ENCODE results near the gene CMIP.
"Not testable (repeated sequence)": the region's sequence is repeated elsewhere in the genome, so short reads cannot be mapped to it uniquely, and the experiment has no call there.

Gene CMIP

DNA sequence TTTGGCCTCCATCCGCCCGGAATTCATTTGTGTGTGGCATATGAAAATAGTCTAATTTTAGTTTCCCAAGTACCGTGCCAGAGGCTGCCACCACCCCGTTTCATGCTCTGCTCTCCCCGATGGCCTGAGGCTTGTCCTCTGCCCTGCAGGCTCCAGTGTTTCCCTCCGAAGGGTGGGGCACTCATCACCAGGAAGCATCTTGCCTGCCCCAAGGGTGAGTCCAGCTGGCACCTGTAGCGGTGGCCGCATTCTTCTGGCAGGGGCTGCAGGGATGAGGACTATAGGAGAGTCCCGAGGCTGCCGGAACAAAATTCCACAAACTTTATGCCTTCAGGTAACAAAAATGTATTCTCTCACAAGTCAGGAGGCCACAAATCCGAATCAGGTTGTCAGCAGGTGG lies 23.1 kb upstream of the CMIP start:
- DNase-seq (ENCODE audit: low read depth): no peak

DNA sequence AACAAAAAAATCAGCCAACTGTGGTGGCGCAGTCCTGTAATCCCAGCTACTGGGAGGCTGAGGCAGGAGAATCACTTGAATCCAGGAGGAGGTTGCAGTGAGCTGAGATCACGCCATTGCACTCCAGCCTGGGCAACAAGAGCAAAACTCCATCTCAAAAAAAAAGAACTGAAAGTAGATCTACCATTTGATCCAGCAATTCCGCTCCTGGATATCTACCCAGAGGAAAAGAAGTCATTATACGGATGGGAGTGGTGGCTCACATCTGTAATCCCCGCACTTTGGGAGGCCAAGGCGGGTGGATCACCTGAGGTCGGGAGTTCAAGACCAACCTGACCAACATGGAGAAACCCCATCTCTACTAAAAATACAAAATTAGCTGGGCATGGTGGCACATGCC lies 22.5 kb upstream of the CMIP start:
- DNase-seq (ENCODE audit: low read depth): not testable (repeated sequence)

DNA sequence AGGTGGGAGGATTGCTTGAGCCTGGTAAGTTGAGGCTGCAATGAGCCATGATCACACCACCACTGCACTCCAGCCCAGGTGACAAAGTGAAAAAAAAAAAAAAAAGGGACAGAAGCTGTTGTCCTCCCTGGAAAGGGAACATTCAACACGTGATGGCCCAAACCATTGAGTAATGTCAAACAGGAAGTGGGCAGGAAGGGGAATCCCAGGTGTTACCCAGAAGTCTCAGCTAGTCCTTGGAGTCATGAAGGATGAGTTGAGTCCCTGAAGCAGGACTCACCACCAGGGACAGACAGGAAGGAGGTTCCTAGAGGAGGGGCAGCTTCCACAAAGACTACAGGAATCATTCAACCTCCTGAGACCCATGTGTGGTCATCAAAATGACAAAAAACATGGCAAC lies 19.8 kb upstream of the CMIP start:
- no peak for DNase-seq (ENCODE audit: low read depth)

DNA sequence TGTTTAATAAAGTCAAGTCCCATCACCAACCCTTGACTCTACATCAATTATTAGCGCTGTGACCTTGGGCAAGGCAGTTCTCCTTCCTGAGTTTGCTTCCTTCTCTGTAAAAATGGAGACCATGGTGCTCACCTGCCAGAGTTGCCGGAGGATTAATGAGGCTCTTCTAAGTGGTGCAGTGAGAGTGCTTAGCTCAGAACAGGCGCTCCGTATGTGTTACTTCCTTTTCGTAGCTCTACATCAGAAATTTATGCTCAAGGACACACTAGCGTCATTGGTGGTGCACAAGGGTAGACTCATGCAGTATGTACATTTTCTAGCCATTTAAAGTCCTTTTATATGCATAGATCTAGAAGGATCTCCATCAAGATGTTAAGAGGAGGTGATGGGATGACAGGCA lies 17.4 kb upstream of the CMIP start:
- no peak for DNase-seq (ENCODE audit: low read depth)

DNA sequence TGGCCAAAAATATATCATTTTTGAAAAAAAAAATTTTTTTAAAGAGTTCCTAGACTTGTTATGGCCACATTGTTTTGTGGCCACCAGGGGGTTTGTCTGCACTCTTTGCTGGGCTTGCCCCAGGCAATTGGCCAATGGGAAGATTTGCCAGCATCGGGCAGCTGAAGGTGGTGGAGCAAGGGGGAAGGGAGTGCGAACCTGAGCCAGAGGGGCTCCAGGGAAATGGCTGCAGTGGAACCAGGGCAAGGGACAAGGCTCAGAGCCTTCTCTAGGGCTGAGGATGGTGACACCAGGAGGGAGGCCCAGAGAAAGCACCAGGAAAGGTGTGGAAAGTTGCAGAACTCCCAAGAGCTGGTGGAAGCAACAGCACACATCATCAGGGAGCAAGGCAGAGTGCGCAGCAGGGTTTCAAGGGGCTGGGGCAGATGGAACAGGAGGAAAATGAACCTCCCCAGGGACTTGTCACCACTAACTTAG lies 15.5 kb upstream of the CMIP start:
- no peak for DNase-seq (ENCODE audit: low read depth)

DNA sequence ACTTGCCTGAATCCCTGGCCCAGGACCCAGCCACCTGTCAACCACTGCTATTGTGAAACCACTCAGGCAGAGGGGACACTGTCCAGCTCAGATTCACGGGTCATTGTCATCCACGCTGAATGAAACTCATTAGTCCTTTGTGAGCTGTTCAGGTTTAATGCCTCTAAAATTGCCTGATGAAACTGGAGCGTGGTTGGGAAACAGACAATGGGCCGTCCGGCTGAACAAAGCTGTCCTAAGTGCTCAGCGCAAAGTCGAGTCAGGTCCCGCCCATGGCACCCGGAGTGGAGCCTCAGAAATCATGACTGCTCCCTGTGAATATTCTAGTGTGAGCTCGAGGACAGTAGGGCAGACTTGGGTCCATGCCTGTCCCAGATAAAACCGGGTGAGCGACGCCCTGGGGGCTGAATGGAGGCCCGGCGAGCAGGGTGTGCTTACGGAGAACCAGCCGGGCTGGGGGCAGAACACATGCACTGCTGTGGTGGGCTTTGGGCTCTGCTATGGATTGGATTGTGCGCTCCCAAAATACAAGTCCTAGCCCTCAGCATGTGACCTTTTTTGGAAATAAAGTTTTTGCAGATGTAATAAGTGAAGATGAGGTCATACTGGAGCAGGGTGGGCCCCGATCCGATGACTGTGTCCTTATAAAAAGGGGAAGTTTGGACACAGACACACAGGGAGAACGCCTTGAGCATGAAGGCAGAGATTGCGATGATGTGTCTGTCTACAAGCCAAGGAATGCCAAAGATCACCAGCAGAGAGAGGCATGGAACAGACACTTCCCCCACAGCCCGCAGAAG lies 12.9 kb upstream of the CMIP start:
- no peak for DNase-seq (ENCODE audit: low read depth)

DNA sequence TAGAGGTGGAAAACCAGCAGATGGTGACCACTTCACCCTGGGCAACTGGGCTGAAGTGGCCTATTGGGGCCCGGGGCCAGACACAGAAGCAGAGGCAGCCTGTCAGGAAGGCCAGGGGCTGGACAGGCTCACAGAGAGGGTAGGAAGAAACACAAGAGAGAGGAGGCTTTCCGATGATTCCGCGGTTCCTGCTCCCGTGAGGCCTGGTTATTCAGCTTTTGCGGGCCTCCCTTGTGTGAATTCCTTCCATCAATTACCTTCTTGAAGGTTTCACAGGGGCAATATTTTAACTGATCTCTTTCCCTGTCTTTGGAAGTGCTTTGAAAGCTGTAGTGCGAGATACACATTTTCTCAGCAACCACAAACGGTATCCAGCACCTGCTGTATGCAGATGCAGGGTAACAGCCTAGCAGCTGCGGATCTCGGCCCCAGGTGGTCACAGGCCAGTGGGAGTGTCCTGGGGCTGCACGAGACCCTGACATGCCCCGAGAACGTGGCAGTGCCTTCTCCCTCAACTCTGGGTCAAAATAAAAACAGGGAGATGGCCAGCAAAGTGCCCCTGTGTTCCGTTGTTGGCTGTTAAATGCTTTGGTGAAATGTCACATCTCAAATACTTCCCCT lies 11.6 kb upstream of the CMIP start:
- DNase-seq (ENCODE audit: low read depth): no peak

DNA sequence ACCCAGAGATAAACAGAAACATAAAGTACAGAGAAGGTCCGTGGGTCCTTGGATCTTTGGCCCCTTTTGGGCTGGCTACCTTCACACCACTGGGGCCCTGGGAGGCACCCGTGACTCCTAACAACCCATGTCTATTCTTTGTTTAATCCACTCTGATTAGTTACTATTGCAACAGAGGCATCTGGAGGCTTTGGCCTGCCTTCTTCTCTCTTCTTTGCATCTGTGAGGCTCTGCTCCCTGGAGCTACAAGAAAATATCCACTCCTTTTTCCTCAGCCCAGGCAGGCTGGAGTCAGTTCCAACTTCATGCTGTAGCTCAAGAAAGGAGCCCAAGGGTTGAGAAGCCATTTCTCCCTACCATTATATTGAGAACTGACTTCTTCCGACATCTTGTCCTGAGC lies 9.5 kb upstream of the CMIP start:
- no peak for DNase-seq (ENCODE audit: low read depth)

DNA sequence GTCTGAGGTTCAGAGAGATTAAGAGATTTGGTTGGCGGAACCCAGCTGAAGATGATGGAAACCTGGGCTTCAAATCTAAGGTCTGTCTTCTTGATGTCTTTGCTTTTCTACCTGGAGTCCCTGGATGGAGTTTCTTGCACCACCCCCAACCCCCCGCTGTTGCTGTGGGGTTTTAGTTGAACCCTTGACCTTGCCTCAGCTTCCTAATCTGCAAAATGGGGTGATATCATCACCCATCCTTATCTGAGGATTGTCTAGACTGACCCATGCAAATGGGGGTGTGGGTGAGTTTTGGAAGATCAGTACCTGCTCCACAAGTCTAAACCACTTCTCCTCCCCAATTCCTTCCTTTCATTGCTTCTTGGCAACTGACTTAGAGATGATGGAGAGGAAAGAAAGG lies 9.0 kb upstream of the CMIP start:
- no peak for DNase-seq (ENCODE audit: low read depth)

DNA sequence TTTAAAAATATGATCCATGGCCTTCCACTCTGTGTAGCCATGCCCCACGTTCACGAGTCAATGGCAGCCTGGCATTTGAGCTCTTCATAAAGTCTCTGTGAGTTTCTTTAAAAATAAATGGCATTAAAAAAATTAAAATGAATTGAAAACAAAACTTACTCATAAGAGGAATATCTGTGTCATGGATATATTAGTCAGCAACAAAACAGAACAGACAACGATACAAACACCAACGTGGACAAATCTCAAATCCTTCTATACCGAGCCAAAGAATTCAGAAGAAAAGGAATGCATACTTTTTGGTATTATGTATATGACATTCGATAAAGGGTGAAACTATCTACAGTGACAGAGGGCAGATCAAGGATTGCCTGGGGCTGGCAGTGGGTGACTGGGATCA lies 8.2 kb upstream of the CMIP start:
- DNase-seq (ENCODE audit: low read depth): no peak

DNA sequence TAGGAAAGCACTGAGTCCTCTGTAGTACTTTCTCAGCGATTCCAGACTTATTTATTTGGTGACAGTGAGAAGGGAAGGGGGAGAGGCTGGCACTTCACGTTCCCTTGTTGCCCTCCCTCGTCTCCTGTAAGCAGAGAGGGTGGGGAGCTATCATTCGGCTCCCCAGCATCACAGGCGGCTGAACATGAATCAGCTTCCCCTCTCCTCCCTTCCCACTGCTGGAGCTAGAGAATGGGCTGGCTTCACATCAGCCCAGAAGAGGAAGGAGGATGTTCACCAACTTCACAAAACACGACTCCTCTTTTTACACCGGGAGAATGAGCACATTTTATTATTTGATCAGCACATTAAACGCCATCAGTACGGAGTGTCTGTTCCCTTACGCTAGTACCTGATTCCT lies 6.7 kb upstream of the CMIP start:
- DNase-seq (ENCODE audit: low read depth): no peak

DNA sequence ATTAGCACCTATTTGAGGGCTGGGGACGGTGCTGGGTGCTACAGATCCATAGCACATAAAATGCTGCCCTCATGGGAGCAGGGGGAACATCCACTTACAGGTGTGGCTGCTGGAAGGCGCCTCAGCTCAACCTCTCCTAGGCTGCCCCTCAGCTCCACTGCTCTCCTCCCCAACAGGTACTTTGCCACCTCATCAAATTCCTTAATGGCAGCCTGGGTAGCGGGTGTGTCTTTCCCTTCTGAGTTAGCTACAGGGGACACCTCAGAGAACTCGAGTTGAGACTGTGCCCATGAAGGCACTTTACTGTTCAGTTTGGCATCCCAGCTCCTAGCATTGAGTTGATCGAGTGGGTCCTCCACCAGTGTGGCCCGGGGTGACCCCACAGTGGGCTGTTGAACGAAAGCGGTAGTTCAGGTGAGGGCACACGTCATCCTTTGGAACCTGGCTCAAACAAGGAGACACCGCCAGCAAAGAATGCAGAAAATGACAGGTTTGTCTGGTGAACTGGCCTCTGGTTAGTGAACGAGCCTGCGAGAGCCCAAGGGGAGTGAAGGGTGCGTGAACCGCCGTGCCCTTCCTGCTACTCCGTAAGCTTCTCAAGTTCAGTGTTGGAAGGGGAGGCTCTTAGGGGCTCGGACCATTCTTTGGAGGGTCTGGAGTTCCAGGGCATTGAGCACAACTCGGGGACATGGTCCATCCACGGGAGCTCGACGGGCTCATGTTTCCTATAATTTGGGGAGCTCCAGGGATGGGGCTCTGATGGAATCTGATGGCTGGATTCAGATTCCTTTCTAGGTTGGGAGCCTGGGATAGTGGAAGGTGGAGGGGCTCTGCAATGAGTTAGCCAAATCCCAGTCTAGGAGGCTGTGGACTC lies 3.5 kb upstream of the CMIP start:
- DNase-seq (ENCODE audit: low read depth): no peak

DNA sequence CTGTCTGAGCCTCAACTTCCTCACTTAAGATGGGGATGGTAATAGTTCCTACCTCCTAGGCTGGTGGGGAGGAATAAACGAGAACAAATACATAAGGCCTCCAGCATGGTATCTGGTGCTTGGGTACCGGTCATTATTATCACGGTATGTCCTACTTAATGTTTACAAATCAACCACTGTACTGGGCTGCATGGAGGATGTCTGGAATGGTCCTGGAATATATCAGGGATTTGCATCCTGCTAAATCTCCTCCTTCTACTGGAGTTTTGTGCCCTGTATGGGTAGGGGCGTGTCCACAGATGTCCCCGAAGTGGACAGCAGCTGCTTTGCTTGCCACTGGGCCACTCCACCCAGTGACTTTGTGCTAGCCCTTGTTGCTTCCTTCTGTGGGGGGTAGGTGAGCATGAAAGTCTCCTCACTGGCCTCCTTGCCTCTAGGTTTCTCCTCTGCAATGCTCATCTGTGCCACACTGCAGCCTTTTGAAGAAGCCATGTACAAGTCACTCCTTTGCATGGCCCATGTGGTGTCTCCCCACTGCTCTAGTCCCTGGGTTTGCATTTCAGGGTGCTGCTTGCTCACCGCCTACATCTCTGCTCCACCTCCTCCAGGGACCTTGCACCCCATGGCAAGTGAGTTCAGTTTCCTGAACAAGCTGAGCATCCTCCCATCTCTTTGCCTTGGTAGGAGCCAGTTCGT lies 2.2 kb upstream of the CMIP start:
- DNase-seq (ENCODE audit: low read depth): no peak

DNA sequence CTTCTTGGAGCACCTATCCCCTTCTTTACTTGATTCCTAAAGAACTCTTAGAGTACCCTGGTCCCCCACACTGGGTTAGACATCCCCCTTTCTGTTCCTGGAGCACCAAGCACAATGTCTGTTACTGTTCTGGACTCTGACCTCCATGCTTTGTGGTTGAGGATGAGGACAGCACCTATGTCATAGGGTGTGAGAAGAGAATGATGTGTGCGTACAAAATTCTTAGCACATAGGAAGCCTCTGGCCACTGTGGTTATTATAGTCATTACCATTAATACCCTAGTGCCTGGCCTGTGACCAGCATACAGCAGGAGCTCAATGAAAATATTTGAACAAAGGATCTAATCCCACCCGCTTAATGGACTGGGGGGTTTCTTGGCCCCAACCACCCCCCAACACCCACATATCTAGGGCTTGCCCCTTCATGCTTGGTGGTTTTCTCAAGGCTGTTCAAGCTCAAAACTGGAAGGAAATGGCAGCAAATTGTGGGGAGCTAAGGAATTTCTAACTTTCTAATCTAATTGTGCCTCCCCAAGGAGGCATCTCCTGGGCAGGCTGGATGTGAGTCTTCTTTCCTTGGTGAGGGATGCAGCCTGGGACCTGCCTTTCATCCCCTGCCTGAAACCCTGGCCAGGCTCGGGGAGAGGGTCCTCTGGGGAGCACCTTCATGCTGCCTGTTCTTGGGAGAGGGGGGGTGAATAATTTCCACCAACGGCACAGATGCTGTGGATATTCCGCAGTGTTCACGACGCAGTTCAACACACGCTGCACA lies 1.5 kb upstream of the CMIP start:
- DNase-seq (ENCODE audit: low read depth): no peak

DNA sequence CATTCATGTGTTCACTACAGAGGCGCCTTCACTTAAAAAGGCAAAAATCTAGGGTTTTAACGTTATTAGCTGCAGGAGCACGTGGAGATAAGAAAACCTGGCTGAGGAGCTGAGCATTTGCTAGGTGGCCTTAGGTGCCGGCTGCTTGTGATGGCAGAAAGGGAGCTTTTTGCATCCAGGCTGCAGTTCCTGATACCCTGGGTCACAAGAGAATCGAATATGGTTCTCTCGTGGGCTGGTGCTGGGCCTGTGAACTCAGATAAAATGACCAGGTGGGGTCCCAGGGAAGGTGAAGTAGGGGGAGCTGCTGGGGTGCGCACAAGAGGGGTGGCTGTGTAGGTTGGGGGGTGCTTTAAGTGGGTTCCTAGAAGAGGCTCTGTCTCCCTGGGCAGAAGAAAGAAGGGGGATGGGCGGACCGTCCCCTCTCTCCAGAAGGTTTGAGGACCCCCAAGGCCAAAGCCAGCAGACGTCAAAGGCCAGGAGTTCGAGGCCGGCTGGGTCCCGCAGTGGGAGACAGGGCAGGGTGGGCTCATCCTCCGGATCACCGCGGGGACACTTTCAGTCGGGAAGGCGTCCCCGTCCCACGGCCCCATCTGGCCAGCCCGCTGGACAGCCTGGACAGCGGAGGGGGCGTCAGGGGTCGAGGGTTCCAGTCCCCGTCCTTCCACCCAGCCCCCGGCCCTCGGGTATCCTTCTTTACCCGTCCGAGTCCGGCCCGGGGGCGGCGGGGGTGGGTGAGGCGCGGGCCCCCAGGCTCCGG lies 740 bp upstream of the CMIP start:
- no peak for DNase-seq (ENCODE audit: low read depth)

DNA sequence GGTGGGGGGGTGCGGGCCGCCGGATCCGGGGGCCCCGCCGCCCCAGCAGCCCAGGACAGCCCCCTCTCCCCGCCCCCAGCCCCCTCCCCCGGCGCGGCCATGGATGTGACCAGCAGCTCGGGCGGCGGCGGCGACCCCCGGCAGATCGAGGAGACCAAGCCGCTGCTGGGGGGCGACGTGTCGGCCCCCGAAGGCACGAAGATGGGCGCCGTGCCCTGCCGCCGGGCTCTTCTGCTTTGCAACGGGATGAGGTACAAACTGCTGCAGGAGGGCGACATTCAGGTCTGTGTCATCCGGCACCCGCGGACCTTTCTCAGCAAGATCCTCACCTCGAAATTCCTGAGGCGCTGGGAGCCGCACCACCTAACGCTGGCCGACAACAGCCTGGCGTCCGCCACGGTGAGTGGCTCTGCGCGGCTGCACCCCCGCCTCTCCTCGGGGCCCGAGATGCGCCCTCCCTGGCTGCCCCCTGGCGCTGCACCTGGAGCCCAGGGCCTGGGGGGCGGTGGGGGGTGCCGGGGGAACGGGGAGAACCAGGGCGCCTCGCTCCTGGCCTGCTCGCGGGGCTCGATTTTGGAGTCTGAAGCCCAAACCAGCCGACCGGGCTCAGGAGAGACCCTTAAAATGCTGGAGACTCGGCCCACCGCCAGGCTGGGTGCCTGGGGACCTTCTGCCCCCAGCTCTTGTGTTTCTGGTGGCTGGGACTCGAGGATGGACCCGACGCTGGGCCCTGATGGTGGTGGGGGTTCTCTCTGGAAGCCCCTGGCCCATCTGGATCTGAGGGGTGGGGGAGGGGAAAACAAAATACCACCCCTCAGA lies 744 bp downstream of the CMIP start:
- DNase-seq (ENCODE audit: low read depth): peak; percentile 15

DNA sequence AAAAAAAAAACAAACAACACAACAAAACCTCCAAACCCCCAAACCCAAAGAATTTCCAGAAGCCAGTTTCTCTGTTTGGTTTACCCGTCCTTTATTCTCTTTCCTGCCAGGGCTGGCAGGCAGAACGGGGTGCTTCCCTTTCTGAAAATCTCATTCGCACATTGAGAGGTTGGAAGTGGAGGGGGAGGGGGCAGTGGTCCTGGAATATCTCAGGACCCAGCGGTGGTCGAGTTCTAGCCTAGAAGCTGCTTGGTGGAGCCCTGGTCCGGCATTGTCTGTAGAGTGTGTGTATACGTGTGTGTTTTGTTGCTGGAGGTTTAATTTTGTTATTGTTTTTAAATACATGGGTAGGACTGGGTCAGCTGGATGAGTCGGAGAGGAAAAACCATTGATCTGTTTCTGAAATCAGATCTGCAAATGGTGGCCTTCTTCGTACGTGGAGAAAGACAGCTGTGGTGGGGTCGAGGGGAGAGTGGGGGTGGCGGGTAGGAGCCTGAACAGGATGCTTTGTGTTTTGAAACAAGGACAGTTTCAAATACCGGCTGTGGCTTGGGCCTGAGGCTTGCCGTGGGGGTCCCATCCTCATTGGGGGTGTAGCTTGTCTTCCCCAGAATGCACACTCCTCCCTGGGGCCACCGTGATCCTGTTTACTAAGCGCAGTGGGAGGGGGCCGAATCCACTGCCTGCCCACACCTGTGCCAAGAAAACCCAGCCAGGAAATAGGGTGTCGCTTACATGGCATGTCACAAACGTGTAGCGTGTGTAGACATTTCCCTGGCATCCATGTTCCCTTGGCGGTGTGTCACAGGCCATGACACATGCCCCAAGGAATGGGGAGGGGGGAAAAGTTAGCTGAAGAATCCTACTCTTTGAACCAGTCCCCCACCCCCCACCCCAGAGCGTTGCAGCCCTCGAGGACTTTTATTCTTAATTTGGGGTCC lies 1.6 kb downstream of the CMIP start:
- no peak for DNase-seq (ENCODE audit: low read depth)

DNA sequence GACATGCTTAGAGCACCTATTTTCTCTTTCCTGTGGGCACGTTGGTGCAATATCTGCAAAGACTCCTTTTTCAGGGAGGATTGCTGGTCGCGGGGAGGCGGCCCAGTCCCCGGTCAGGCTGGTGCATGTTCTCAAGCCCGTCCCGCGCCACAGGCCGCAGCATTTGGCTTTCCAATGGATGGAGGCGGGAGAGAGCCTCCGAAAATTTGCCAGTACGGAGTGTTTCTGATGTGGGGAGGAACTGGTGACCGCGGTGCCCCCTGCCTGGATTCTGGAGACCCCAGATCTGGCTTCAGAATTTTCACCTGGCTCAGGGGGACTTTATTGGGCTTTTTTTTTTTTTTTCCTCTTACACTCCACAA lies 2.3 kb downstream of the CMIP start:
- no peak for DNase-seq (ENCODE audit: low read depth)
